Measurements from ENCODE around the gene SPDEF.

Gene SPDEF

GRCh38 chr6:34556031-34556471, at the start of gene SPDEF:
Gene SPDEF, minus strand, starts transcription at chr6:34556329. Its CDS starts 11,874 bp downstream, at chr6:34544455.
- DNase-seq = no peak

DNA sequence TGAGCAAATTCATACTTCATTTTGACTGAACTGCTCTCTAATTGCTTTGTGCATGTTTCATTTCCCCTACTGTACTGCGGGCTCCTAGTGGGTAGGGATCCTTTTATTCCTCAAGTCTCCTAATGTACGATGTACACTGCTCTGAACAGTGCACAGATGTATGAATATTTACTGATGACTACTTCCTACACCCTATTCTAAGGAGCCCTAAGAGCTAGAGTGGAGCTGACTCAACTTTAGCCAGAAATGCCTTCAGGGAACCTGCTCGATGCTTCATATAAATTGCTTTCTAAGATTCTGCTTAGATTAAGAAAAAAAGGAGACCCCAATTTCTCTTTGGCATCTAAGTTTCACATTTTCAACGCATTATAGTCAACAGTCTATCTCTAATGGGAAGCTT, 47.6 kb upstream of the SPDEF start:
- DNase-seq = no peak

DNA sequence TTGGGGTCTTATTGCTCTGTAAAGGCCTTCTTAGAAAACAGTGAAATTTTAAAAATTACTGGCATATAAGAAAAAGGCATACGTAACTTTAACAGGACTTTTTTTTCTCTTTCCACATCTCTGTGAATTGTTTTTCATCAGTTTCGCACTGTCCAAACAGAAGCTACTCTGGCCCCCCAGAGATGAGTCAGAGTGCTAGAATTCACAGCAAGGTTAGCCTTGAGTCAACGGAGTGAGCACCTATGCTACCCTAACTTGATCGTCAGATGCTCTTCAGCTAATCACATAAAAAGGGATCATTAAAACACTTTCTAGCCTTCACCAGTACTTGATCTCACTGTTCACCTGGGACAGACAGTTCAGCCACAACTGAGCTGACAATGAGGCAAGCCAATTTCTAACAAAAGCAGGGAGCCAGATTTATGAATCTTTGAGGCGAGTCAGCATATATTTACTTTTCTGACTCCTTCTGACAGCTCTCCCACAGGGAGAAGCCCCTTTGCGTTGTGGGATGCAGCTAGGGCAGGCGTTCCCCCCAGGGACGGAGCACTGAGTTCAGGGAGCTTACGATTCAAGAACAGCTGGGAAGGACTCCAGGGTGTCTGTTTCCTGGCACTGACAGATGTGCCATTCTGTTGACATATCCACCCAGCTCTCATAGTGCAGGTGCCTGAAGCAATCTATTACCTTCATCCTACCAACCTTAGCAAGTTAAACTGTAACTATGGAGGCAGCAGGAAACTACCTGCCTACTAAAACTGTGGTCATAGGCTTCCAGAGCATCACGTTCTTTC, 46.4 kb upstream of the SPDEF start:
- no peak for DNase-seq

- DNase-seq = no peak
Measured at GRCh38 chr6:34601706-34602105, 45.6 kb upstream of the SPDEF start.

DNA sequence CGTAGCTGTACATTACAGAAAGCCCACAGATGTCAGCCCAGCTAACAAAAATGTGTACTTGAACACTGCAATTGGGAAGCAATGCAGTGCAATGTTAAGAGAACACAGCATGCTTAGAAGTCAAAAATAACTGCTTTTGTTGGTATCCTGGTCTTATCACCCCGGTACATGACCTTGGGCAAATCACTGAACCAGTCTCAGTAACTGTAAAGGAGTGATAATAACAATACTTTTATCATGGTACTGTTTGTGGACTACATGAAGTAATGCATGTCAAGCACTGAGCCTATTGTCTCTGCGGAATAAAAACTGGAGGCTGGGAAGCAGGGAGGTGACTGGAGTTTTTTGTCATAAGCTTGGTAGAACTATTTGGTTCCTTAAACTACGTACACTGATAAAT, 44.7 kb upstream of the SPDEF start:
- DNase-seq = no peak

- DNase-seq = no peak
Measured at GRCh38 chr6:34600101-34600500, 44.0 kb upstream of the SPDEF start.

GRCh38 chr6:34598712-34599111, 42.6 kb upstream of the SPDEF start:
- DNase-seq = no peak

DNA sequence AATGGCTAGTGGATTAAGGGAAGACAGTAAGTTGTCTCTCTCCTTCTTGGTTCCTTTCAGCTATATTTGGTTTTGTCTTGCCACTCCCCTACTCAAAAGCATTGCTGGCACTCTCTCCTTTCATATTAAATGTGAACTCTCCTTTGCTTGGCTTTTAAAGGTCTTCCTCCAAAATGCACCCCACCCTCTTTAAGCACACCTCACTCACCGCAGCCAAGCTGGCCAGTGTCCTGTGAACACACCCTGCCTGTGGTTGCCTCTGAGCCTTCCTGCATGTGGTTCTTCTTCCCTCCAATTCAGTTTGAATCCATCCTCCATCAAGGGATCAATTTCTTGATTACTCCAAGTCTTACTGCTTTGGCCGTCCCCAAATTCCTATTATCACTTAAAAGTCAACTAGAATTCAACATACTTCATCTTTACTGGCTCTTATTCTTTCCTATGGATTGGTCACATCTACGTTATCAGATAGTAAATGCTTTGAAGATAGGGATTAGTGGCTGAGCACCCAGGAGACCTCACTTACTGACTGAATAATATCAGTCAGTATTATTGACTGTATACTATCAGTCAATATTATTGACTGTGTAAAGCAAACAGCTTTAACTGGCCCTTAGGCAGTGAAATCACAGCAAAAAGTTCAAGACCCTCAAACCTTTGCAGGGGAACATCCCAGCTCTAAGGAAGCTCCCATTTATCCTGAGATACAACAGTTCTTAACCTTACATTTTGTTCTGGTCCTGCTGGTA, 41.6 kb upstream of the SPDEF start:
- no peak for DNase-seq

GRCh38 chr6:34596798-34597197, 40.7 kb upstream of the SPDEF start:
- no peak for DNase-seq

- DNase-seq = no peak
Measured at GRCh38 chr6:34595332-34596184, 39.4 kb upstream of the SPDEF start.

- DNase-seq = no peak
Measured at GRCh38 chr6:34593701-34594100, 37.6 kb upstream of the SPDEF start.

GRCh38 chr6:34592208-34592952, 36.3 kb upstream of the SPDEF start:
- DNase-seq = no peak

- no peak for DNase-seq
Measured at GRCh38 chr6:34589691-34590090, 33.6 kb upstream of the SPDEF start.

DNA sequence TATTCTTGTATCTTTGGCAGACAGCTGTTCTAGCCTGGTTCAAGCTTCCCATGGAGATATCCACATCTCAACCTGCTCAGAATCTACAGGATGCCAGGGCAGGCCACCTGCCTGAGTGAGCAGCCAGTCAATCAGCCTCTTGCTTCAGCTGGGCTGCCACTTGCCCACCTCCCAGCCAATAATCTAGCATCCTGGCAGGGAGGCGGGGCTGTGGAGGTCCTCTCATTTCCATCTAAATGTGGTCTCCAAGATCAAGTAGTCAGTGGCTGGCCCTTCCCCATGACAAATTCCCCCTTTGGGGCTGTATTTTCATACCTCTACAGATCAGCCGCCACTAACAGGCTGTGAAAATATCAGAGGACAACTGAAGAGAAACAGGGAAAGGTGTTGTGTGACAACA, 33.0 kb upstream of the SPDEF start:
- DNase-seq = no peak

DNA sequence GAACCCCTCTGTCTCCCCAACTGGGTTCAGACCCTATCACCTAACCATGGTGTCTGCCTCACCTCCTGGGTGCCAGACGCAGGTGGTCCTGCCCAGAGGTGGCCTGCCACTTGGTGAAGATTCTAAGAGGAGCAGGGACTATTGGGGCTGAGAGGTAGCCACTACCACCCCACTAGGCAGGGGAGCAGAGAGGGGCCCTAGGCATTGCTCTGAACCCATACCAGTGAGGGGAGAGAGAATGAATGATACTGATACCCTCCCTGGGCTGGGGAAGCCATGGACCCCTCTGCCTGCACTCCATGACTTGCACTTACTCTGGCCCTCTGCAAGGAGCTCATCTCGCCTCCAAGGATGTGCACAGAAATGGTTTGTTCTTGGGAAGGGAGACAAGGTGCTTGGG, 31.7 kb upstream of the SPDEF start:
- DNase-seq = no peak

- no peak for DNase-seq
Measured at GRCh38 chr6:34587325-34587724, 31.2 kb upstream of the SPDEF start.

- no peak for DNase-seq
Measured at GRCh38 chr6:34586327-34587040, 30.4 kb upstream of the SPDEF start.

DNA sequence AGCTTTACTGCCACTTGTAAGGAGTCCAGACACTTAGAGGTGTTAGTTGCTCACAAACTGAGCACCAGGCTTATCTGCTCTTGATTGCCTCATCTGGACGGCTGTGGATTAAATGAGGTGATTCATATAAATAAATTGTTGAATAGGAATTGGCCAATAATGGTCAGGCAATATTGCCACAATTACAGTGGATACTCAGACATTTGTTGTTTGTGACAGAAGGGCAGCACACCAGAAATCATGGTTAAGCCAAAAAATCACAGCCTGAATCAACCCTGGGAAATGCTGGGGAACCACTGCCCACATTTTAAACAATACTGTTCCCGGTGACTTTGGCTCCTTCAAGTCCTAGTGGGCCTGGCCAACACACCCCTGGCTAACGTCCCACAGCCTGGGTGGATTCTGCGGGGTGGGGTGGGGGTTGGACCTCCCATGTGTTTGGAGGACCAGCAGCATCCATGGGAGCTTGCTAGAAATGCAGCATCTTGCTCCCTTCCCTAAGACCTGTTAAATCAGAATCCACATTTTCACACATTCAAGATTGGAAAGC, 29.5 kb upstream of the SPDEF start:
- no peak for DNase-seq

DNA sequence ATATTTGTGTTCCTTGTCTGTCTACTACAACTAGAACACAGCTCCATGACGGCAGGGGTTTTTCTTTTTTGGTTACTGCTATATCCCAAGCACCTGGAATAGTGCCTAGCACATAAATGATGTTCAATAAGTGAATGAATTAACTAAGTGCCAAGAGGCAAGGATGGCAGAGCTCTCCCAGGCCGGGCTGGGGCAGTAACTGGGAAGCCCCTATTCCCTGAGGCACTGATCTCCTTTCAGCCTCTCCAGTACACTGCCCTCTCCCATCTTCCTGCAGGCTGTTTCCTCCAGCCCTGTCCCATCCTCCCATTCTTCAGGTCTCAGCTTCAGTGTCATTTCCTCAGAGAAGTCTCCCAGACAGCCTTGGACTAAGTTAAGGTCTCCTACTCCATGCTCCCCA, 29.0 kb upstream of the SPDEF start:
- no peak for DNase-seq

DNA sequence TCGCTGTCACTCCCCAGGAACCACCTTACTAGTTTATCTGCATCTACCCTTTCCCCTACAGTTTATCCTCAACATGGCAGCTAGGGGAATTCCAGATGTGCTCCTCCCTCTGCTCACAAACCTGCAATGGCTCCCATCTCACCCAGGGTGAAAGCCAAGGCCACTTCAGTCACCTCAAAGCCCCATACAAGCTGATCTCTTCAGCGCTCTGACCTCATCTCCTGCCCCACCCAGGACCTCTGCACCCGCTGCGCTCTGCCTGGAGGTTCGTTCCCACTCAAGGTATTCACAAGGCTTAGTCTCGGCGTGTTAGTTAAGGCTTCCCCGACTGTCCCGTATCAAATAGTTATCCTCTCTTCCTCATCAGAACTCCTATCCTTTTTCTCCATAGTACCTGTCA, 28.6 kb upstream of the SPDEF start:
- no peak for DNase-seq

GRCh38 chr6:34583861-34584604, 27.9 kb upstream of the SPDEF start:
- DNase-seq = no peak

Measured in activated T-cell treated with anti-CD3 and anti-CD28 coated beads for 4 hours (primary cell).